CD14-positive monocyte (primary cell): ENCODE data around the gene CXCR4. TPM values are rescaled to one million over a fixed set of nuclear protein-coding genes. Genes with fewer than 3 reads are reported as not detected.
A peak's percentile ranks its signal among the peaks of the same experiment; 100 is the strongest.

ENCODE experiments used
- DNase-seq, 3 donors: peaks; one replicate each; pipeline ENCODE4 v3.0.0-alpha.2; 2011 to 2022
- H2AFZ ChIP-seq: 2 replicates; pipeline ENCODE4 v1.6.0; 2012; ENCODE audit warnings: mild to moderate bottlenecking, low read depth, low read length, inconsistent platforms; ENCODE audit not compliant: insufficient read depth, poor library complexity, severe bottlenecking
- H3K27ac ChIP-seq, 2 donors: 1 replicate in 1 of 2; 2 replicates in 1 of 2; pipeline ENCODE4 v1.5.1; 2012 to 2013; ENCODE audit warnings: low read length in 2 of 2, control low read depth in 1 of 2, inconsistent platforms in 1 of 2, low read depth in 1 of 2, mild to moderate bottlenecking in 1 of 2
- H3K27me3 ChIP-seq, 2 donors: one replicate each; pipeline versions ENCODE4 v1.6.0 to v1.6.1; 2011 to 2013; ENCODE audit warnings: low read length in 2 of 2; ENCODE audit not compliant: control insufficient read depth in 2 of 2, insufficient read depth in 2 of 2
- H3K36me3 ChIP-seq, 2 donors: replicated peaks in 1 of 2; 1 replicate in 1 of 2; 2 replicates in 1 of 2; pipeline versions ENCODE4 v1.5.1 to v1.6.1; 2012 to 2013; ENCODE audit warnings: low read length in 2 of 2, control low read depth in 1 of 2, inconsistent platforms in 1 of 2, mild to moderate bottlenecking in 1 of 2; ENCODE audit not compliant: insufficient read depth in 2 of 2, control insufficient read depth in 1 of 2
- H3K4me1 ChIP-seq, 2 donors: 1 replicate in 1 of 2; 2 replicates in 1 of 2; pipeline versions ENCODE4 v1.5.1 to v1.6.1; 2012 to 2013; ENCODE audit warnings: low read length in 2 of 2, control low read depth in 1 of 2, inconsistent platforms in 1 of 2, mild to moderate bottlenecking in 1 of 2, moderate library complexity in 1 of 2; ENCODE audit not compliant: insufficient read depth in 2 of 2, control insufficient read depth in 1 of 2
- H3K4me2 ChIP-seq: replicated peaks from 2 replicates; pipeline ENCODE3; 2012; ENCODE audit warnings: low read length, moderate library complexity, mild to moderate bottlenecking; ENCODE audit not compliant: poor library complexity, severe bottlenecking; ENCODE audit errors: extremely low read depth
- H3K4me3 ChIP-seq, 3 experiments: fragments of 200-600 bp in 1 of 3; sonication (generic) in 1 of 3; replicated peaks in 1 of 3; 1 replicate in 2 of 3; 2 replicates in 1 of 3; pipeline ENCODE4 v1.5.1; 2011 to 2013; ENCODE audit warnings: low read length in 3 of 3, mild to moderate bottlenecking in 3 of 3, control low read depth in 2 of 3, low read depth in 2 of 3, inconsistent platforms in 1 of 3, moderate library complexity in 1 of 3
- H3K79me2 ChIP-seq: 2 replicates; pipeline ENCODE4 v1.6.0; 2012; ENCODE audit warnings: mild to moderate bottlenecking, control low read depth, inconsistent platforms, low read length, moderate library complexity; ENCODE audit not compliant: insufficient read depth
- H3K9ac ChIP-seq: 2 replicates; pipeline ENCODE4 v1.6.0; 2017; ENCODE audit warnings: low read length, mild to moderate bottlenecking; ENCODE audit not compliant: insufficient read depth, poor library complexity, severe bottlenecking
- H3K9me3 ChIP-seq, 2 donors: replicated peaks in 1 of 2; 1 replicate in 1 of 2; 2 replicates in 1 of 2; pipeline versions ENCODE4 v1.5.1 to v1.6.1; 2012 to 2013; ENCODE audit warnings: low read length in 2 of 2, control low read depth in 1 of 2; ENCODE audit not compliant: control insufficient read depth in 1 of 2, insufficient read depth in 1 of 2
- H4K20me1 ChIP-seq: 2 replicates; pipeline ENCODE4 v1.6.0; 2012; ENCODE audit warnings: mild to moderate bottlenecking, low read length, control low read depth, moderate library complexity; ENCODE audit not compliant: insufficient read depth
- H3K27ac Mint-ChIP-seq, 7 donors: one replicate each; pipeline ENCODE4 v1.8.0; 2020; ENCODE audit warnings: mild to moderate bottlenecking in 7 of 7, mixed read lengths in 7 of 7, moderate library complexity in 6 of 7, inconsistent platforms in 2 of 7
- H3K27me3 Mint-ChIP-seq, 3 donors: one replicate each; pipeline ENCODE4 v1.8.0; 2021 to 2022; ENCODE audit warnings: low read depth in 3 of 3, mild to moderate bottlenecking in 3 of 3, mixed read lengths in 3 of 3, moderate library complexity in 3 of 3, inconsistent platforms in 1 of 3
- H3K36me3 Mint-ChIP-seq, 2 donors: one replicate each; pipeline ENCODE4 v1.8.0; 2020; ENCODE audit warnings: mixed read lengths in 2 of 2, inconsistent platforms in 1 of 2, mild to moderate bottlenecking in 1 of 2
- H3K4me1 Mint-ChIP-seq: one replicate; pipeline ENCODE4 v1.8.0; 2020; ENCODE audit warnings: mild to moderate bottlenecking, mixed read lengths
- H3K4me3 Mint-ChIP-seq, 2 donors: one replicate each; pipeline ENCODE4 v1.8.0; 2020; ENCODE audit warnings: mild to moderate bottlenecking in 2 of 2, mixed read lengths in 2 of 2, moderate library complexity in 1 of 2
- H3K9me3 Mint-ChIP-seq, 7 donors: one replicate each; pipeline ENCODE4 v1.8.0; 2020 to 2022; ENCODE audit warnings: mixed read lengths in 7 of 7, mild to moderate bottlenecking in 6 of 7, moderate library complexity in 6 of 7, inconsistent platforms in 2 of 7
- CTCF ChIP-seq: fragments of 200-600 bp; IDR thresholded peaks from one replicate; pipeline ENCODE4 v1.8.0; 2022; ENCODE audit warnings: antibody characterized with exemption, mild to moderate bottlenecking
- WGBS: methylation state at CpG from one replicate; pipeline ENCODE4 v1.1.5; 2013; ENCODE audit warnings: missing lambda C conversion rate; ENCODE audit not compliant: insufficient coverage; 5-methylcytosine and 5-hydroxymethylcytosine counted together
- intact Hi-C, 2 donors: fragments of 100-400 bp; cut with micrococcal nuclease; formaldehyde crosslinking; loops; one replicate each; pipeline versions ENCODE4 v1.15.0 to v1.15.1; 2023
- polyA plus RNA-seq, 3 donors: library from polyadenylated mRNA; depleted of rRNA in 1 of 3; unstranded in 2 of 3; stranded (reverse) in 1 of 3; fragments of 300-500 nt in 2 of 3; fragments of >200 nt in 1 of 3; fragmentation: Illumina TruSeq in 2 of 3; gene quantifications; 1 replicate in 2 of 3; 2 replicates in 1 of 3; pipeline ENCODE4 v1.2.3, GENCODE V29; 2012 to 2021

Gene CXCR4
- polyA plus RNA-seq, 3 donors = 140 to 1,274 (median 391) TPM

- Mint-ChIP-seq H3K9me3 (peaks cover 10 to 27% (median 17%) of the 10 kb centered on the region in 7 donors), H3K36me3 (peaks cover 0 to 4% of the 10 kb centered on the region in 2 donors), H3K4me1 (peaks cover 8% of the 10 kb centered on the region), H3K4me3 (no peak overlapping the region), H3K27ac (no peak overlapping the region), H3K27me3 (peaks cover 0 to 3% (median under 1%) of the 10 kb centered on the region in 3 donors)
- no peak for TF ChIP-seq CTCF
- no peak for DNase-seq
- H3K36me3 ChIP-seq = no peaks in the 10 kb centered on the region
- no peak overlapping the region for H2AFZ ChIP-seq
- no peak overlapping the region for H3K4me3 ChIP-seq
- no peak overlapping the region for H3K4me2 ChIP-seq
- H3K27me3 ChIP-seq = no peaks in the 10 kb centered on the region
- no peaks in the 10 kb centered on the region for H4K20me1 ChIP-seq
- H3K27ac ChIP-seq = no peak overlapping the region
- H3K9ac ChIP-seq = no peak overlapping the region
- peaks cover 17 to 21% of the 10 kb centered on the region in 2 donors for H3K9me3 ChIP-seq
- no peaks in the 10 kb centered on the region for H3K79me2 ChIP-seq
- peaks cover 0 to 7% of the 10 kb centered on the region in 2 donors for H3K4me1 ChIP-seq
- intact Hi-C loops = no loop called here
- WGBS = no CpG with 5 or more reads among the region's 4 CpGs
Observed at GRCh38 chr2:136070913-136071312, 47.0 kb downstream of the CXCR4 start.

DNA sequence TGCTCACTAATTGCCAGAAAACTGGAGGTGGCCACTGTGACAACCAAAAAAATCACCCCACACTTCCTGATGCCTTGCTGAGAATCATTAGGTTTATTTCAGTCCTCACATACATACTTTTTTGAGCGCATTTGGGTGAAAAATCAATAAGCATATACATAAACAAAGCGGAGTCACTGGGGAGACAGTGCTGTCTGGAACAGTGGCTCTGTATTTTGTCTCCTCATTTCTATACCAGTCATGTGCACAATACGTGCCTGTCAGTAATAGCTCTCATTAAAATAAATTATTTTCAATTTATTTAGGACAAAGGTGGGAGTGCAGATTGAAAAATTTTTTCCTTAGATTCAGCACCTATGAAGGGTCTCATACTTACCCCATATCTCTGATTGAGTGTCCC, 48.2 kb downstream of the CXCR4 start:
- peaks cover 0 to 14% of the 10 kb centered on the region in 2 donors for H3K4me1 ChIP-seq
- Mint-ChIP-seq H3K36me3 (peaks cover 0 to 4% of the 10 kb centered on the region in 2 donors), H3K9me3 (peaks cover 10 to 24% (median 17%) of the 10 kb centered on the region in 7 donors), H3K4me3 (no peak overlapping the region), H3K4me1 (peaks cover 14% of the 10 kb centered on the region), H3K27ac (peak overlapping the region in 1 of 7 donors; percentile 45), H3K27me3 (peaks cover 1 to 3% (median 2%) of the 10 kb centered on the region in 3 donors)
- H3K4me2 ChIP-seq = no peak overlapping the region
- H2AFZ ChIP-seq = no peak overlapping the region
- H3K4me3 ChIP-seq = no peak overlapping the region
- WGBS = 100% methylated on average over 1 of the region's 3 CpGs
- no peak overlapping the region for H3K27ac ChIP-seq
- intact Hi-C loops = no loop called here
- no peak for TF ChIP-seq CTCF
- H3K9ac ChIP-seq = no peak overlapping the region
- H3K36me3 ChIP-seq = no peaks in the 10 kb centered on the region
- no peak for DNase-seq
- peaks cover 14 to 21% of the 10 kb centered on the region in 2 donors for H3K9me3 ChIP-seq
- no peaks in the 10 kb centered on the region for H3K27me3 ChIP-seq
- H4K20me1 ChIP-seq = no peaks in the 10 kb centered on the region
- no peaks in the 10 kb centered on the region for H3K79me2 ChIP-seq
